NT2/D1 (cell line): ENCODE data around the gene TBC1D9B.

Experiments used
- YY1 ChIP-seq: IDR thresholded peaks from 2 replicates; pipeline ENCODE4 v1.6.1; 2011; ENCODE audit not compliant: insufficient read length, insufficient read depth
- ZNF274 ChIP-seq: IDR thresholded peaks from 2 replicates; pipeline ENCODE4 v1.6.1; 2011; ENCODE audit warnings: mild to moderate bottlenecking, low read depth, low read length

DNA sequence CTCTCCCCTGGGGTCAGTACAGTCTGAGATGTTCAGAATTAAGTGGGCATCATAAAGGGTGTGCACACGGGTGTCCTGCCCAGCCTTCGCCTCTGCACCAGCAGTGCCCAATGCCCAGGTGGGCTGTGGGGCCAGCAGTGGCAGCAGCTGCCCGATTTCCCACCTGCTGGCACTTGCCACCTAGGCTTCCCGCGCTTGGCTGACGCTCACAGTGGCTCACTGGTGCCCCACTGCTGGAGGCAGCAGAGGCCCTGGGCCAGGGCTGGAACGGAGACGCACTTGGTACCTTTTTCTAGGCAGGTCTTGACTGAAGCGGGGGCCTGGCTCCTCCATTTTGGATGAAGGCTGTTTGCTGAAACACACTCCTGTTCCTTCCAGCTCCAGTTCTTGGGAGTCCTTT is 66.1 kb downstream of the TBC1D9B start:
- TF ChIP-seq YY1 (no peak), ZNF274 (no peak)
